GM12878 (cell line): Measurements from ENCODE around the gene GLT8D2. TPM values are rescaled to one million over a fixed set of nuclear protein-coding genes. Genes with fewer than 3 reads are reported as not detected.

ENCODE experiments used
- ATF2 ChIP-seq: IDR thresholded peaks from 2 replicates; pipeline ENCODE4 v1.6.1; 2012; ENCODE audit warnings: low read length, inconsistent platforms
- CBX3 ChIP-seq: fragments of 200-600 bp; sonication (generic); IDR thresholded peaks from 2 replicates; pipeline ENCODE4 v1.6.1; 2016; ENCODE audit warnings: low read depth, borderline replicate concordance
- CEBPZ ChIP-seq: fragments of 150-350 bp; IDR thresholded peaks from 2 replicates; pipeline ENCODE4 v1.6.1; 2016; ENCODE audit warnings: low read depth, low read length
- CTCF ChIP-seq, 3 experiments: IDR thresholded peaks in 2 of 3; conservative IDR thresholded peaks in 1 of 3; 2 replicates each; pipeline ENCODE4 v1.5.1; 2011; ENCODE audit warnings: low read depth in 3 of 3, low read length in 3 of 3, mild to moderate bottlenecking in 3 of 3, control low read depth in 2 of 3, moderate library complexity in 2 of 3, inconsistent platforms in 1 of 3, mixed read lengths in 1 of 3; ENCODE audit not compliant: control insufficient read depth in 2 of 3, insufficient read depth in 1 of 3; ENCODE audit errors: extremely low read depth in 1 of 3
- HDGF ChIP-seq: fragments of 450-650 bp; IDR thresholded peaks from 2 replicates; pipeline ENCODE4 v1.6.1; 2016; ENCODE audit warnings: antibody characterized with exemption
- MTA2 ChIP-seq: fragments of 450-650 bp; IDR thresholded peaks from 2 replicates; pipeline ENCODE4 v1.6.1; 2016; ENCODE audit warnings: low read depth, mild to moderate bottlenecking, moderate library complexity
- MYB ChIP-seq: fragments of 150-350 bp; IDR thresholded peaks from 2 replicates; pipeline ENCODE4 v1.6.1; 2014; ENCODE audit warnings: mild to moderate bottlenecking, low read depth, low read length, borderline replicate concordance
- TBL1XR1 ChIP-seq: IDR thresholded peaks from 2 replicates; pipeline ENCODE4 v1.6.1; 2012; ENCODE audit warnings: low read depth, low read length, improper control_type of control experiment
- polyA plus RNA-seq, 11 experiments: library from polyadenylated mRNA; depleted of rRNA in 4 of 11; unstranded in 6 of 11; stranded (reverse) in 5 of 11; fragments of >200 nt; fragmentation: Nextera tagmentation in 4 of 11; fragmentation: Illumina TruSeq in 1 of 11; extraction: Ambion mirVana in 4 of 11; extraction: Trizol in 1 of 11; gene quantifications; 1 replicate in 1 of 11; 2 replicates in 10 of 11; pipeline versions ENCODE4 v1.2.1 to v1.2.3, GENCODE V29; 2011 to 2016; ENCODE audit warnings: inconsistent platforms in 2 of 11, missing spikeins in 2 of 11, low read depth in 1 of 11
- total RNA-seq, 4 experiments: library from RNA; depleted of rRNA in 3 of 4; stranded (reverse); fragments of >200 nt in 3 of 4; fragmentation: Illumina TruSeq in 1 of 4; extraction: Trizol in 1 of 4; gene quantifications; 2 replicates each; pipeline versions ENCODE4 v1.2.1 to v1.2.3, GENCODE V29; 2013 to 2021
- TF ChIP-seq, protein P1 (sequence below): fragments of 450-650 bp; IDR thresholded peaks from 2 replicates; pipeline ENCODE4 v1.6.1; 2017; ENCODE audit warnings: mild to moderate bottlenecking, moderate library complexity
- TF ChIP-seq, protein P2 (sequence below): IDR thresholded peaks from 2 replicates; pipeline ENCODE4 v1.6.1; 2012; ENCODE audit warnings: low read depth, low read length, improper control_type of control experiment

GLT8D2 gene
- total and polyA plus RNA-seq, 10 of the 15 experiments (the other 5 are each of a cell fraction or from before 2014, with no cell fraction given), result 0.06 to 0.80 (median 0.37) TPM; not detected in 1

DNA sequence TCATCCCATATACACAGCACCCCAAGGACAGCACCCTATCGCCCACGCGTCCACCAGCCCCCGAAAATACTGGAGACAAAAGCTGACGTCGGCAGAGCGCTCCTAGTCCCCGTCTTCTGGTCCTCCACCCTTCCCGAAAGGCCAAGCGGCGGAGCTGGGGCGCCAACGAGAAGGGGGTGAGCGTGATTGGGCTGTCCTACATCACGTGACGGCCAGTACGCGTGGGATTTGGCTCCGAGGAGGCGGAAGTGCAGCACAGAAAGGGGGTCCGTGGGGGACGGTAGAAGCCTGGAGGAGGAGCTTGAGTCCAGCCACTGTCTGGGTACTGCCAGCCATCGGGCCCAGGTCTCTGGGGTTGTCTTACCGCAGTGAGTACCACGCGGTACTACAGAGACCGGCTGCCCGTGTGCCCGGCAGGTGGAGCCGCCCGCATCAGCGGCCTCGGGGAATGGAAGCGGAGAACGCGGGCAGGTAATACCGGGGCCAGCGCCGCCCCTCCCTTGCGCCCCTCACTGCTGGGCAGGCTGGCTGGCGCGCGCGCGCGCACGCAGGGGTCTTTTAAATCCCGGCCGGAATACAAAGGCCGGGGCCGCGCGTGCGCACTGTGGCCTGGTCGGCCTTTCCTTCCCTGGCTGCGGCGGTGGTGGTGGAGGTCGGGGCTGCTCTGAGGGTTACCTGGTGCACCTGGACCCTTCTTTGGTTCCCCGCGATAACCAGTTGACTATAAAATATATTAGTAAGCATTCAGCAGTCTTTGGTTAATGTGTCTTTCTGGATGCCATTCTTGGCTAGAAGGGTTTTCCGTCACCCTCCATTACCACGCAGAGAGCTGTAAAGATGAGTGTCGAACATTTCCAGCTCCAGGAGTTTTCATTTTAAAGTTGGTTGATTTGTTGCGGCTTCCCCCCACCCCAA lies 84.1 kb downstream of the GLT8D2 start, which contains the start of gene TDG (continued):
- peak in 1 of 3 experiments; percentile 23; a peak in 1 of 6 replicates for TF ChIP-seq CTCF (IDR thresholded peaks at IDR 0.05 in 2 of 3, conservative IDR thresholded peaks at IDR 0.05 in 1 of 3; ENCODE audit: control insufficient read depth in 2 of 3, extremely low read depth in 1 of 3, insufficient read depth in 1 of 3, low read depth in 3 of 3, low read length in 3 of 3)
- TF ChIP-seq MYB, result no peak
- TF ChIP-seq, protein P1, sequence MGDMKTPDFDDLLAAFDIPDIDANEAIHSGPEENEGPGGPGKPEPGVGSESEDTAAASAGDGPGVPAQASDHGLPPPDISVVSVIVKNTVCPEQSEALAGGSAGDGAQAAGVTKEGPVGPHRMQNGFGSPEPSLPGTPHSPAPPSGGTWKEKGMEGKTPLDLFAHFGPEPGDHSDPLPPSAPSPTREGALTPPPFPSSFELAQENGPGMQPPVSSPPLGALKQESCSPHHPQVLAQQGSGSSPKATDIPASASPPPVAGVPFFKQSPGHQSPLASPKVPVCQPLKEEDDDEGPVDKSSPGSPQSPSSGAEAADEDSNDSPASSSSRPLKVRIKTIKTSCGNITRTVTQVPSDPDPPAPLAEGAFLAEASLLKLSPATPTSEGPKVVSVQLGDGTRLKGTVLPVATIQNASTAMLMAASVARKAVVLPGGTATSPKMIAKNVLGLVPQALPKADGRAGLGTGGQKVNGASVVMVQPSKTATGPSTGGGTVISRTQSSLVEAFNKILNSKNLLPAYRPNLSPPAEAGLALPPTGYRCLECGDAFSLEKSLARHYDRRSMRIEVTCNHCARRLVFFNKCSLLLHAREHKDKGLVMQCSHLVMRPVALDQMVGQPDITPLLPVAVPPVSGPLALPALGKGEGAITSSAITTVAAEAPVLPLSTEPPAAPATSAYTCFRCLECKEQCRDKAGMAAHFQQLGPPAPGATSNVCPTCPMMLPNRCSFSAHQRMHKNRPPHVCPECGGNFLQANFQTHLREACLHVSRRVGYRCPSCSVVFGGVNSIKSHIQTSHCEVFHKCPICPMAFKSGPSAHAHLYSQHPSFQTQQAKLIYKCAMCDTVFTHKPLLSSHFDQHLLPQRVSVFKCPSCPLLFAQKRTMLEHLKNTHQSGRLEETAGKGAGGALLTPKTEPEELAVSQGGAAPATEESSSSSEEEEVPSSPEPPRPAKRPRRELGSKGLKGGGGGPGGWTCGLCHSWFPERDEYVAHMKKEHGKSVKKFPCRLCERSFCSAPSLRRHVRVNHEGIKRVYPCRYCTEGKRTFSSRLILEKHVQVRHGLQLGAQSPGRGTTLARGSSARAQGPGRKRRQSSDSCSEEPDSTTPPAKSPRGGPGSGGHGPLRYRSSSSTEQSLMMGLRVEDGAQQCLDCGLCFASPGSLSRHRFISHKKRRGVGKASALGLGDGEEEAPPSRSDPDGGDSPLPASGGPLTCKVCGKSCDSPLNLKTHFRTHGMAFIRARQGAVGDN, result peak; percentile 56; the same call in 1 of the 2 replicates
- TF ChIP-seq, protein P2, sequence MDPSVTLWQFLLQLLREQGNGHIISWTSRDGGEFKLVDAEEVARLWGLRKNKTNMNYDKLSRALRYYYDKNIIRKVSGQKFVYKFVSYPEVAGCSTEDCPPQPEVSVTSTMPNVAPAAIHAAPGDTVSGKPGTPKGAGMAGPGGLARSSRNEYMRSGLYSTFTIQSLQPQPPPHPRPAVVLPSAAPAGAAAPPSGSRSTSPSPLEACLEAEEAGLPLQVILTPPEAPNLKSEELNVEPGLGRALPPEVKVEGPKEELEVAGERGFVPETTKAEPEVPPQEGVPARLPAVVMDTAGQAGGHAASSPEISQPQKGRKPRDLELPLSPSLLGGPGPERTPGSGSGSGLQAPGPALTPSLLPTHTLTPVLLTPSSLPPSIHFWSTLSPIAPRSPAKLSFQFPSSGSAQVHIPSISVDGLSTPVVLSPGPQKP, result no peak; the same call in none of the 2 replicates
- peak; percentile 65; the same call in 1 of the 2 replicates for TF ChIP-seq HDGF
- TF ChIP-seq TBL1XR1, result no peak; the same call in 1 of the 2 replicates
- TF ChIP-seq MTA2, result no peak
- TF ChIP-seq CEBPZ, result no peak
- no peak for TF ChIP-seq CBX3
- no peak for TF ChIP-seq ATF2
